ENCODE data around the gene IL33.

IL33 gene

GRCh38 chr9:6216951-6217350 lies 1.3 kb downstream of the IL33 start:
- DNase-seq (ENCODE audit: low read depth in 3 of 3) = no peak

- DNase-seq (ENCODE audit: low read depth in 3 of 3) = no peak
Observed at GRCh38 chr9:6218099-6218502, 2.5 kb downstream of the IL33 start.

GRCh38 chr9:6219040-6219439 lies 3.4 kb downstream of the IL33 start:
- no peak for DNase-seq (ENCODE audit: low read depth in 3 of 3)

DNA sequence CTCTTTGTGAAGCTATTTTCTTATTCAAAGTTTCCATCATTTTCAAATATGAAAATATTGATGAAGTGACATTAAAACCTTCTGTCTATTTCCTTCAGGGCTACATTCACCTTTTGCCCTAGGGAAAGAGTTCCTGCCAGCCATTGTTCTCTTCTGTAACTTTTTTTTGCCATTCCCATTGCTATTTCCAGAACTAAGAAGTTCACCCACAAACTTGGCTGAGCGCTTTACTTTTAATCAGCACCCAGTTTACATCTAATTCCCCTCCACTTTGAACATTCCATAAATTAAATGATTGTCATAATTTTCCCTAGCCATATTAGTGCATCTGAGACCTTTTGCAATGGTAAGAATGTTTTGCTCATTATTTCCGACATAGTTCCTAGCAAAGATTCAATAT lies 4.4 kb downstream of the IL33 start:
- no peak for DNase-seq (ENCODE audit: low read depth in 3 of 3)

GRCh38 chr9:6224393-6225154 lies 9.0 kb downstream of the IL33 start:
- no peak for DNase-seq (ENCODE audit: low read depth in 3 of 3)

- no peak for DNase-seq (ENCODE audit: low read depth in 3 of 3)
Observed at GRCh38 chr9:6226696-6227095, 11.1 kb downstream of the IL33 start.

DNA sequence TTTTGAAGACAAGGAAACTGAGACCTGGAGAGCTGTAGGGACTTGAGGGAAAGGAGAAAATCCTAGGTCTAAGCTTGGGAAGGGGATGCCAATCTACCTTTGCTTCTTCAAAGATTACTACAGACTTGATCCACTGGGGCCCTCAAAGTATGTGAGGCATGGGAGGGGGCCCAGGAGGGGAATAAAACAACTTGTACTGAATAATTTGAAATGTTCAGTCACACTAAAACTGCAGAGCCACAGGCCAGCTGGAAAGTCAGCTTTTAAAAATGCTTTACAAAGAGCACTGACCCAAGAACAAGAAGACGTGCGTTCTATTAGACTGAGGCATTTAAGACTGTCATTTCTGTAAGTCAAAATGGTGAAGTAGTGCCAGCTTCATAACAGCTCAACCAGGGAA lies 13.6 kb downstream of the IL33 start:
- DNase-seq (ENCODE audit: low read depth in 3 of 3) = no peak

DNA sequence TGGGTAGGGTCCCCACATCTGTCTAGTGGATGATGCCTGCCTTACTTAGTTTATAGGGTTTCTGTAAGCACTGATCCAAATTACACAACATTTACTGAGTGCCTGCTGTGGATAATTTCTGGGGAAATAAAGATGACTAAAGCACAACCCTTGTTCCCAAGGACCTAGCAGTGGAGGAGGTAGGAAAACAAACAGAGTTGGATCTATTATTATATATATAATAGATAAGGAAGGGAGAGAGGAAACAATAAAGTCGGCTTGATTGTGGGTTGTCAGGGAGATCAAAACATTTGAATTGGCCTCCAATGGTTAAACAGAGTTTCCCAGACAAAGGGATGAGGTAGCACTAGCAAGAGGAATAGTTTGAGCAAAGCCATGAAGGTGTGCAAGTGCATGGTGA lies 14.0 kb downstream of the IL33 start:
- DNase-seq (ENCODE audit: low read depth in 3 of 3) = no peak

GRCh38 chr9:6230037-6230780 lies 14.6 kb downstream of the IL33 start:
- no peak for DNase-seq (ENCODE audit: low read depth in 3 of 3)

GRCh38 chr9:6232336-6232945 lies 16.8 kb downstream of the IL33 start:
- no peak for DNase-seq (ENCODE audit: low read depth in 3 of 3)

DNA sequence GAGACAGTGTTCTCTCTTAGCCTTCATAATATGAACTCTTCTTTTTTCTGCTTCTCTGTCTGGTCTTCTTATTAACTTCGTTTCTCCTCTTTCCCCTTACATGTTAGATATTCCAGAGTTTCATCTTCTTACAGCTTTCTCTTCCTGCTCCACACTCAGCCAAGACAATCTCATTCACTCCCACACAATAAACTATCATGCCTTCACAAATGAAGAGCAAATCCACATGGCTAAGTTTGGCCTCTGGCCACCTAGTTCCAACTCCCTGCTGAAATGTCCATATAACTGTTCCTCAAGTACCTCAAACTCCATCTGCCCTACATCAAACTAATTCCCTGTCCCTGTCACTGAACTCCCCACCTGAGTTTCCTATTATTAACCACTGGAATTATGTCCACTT lies 18.4 kb downstream of the IL33 start:
- no peak for DNase-seq (ENCODE audit: low read depth in 3 of 3)

GRCh38 chr9:6237267-6237666 lies 21.7 kb downstream of the IL33 start:
- DNase-seq (ENCODE audit: low read depth in 3 of 3) = no peak

GRCh38 chr9:6239048-6239461 lies 23.4 kb downstream of the IL33 start:
- no peak for DNase-seq (ENCODE audit: low read depth in 3 of 3)

DNA sequence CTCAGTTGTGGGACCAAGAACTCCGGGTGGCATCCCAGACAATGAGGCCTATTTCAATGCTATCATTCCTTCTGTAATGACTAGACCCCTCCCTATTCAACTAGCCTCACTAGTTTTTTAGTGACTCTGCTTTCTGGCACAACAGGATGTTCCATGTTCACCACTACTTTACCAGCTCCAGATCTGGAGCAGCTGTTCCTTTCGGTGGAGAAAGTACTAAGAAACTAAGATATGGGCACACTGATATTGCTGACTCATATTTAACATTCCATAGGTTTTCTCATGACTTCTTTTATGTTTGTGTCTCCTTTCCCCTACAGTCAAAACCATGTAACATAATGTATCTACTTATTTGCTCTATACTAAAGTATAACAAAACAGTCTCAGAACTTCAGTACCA lies 24.1 kb downstream of the IL33 start:
- no peak for DNase-seq (ENCODE audit: low read depth in 3 of 3)

- DNase-seq (ENCODE audit: low read depth in 3 of 3) = peak in 2 of 3 donors; percentile 8 to 11
Observed at GRCh38 chr9:6243746-6244145, 28.1 kb downstream of the IL33 start.

- DNase-seq (ENCODE audit: low read depth in 3 of 3) = no peak
Observed at GRCh38 chr9:6247266-6247665, 31.7 kb downstream of the IL33 start.

DNA sequence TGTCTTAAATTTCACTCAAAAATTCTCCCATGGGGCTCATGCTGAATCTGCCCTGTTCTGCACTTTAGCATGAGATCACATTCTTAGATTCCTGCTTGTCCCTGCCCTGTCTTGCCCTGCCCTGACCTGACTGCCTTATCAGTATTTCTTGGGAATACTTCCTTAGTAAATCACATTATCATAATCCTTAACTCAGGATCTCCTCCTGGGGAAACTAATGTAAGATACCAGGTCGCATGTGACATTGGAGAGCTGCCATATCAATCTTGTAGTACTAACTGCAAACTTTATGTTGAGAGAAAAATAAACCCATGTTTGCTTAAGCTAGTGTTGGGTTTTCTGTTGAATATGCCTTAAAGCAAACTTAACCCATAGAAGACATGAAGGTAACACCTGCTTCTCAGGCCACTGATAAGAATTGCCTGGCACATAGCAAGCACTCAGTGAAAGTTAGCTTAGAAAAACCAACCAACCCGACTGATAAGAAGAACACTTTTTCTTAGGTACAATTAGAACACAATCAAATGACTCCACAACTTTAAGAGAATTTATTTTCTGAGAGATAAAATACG lies 53.3 kb downstream of the IL33 start:
- no peak for DNase-seq (ENCODE audit: low read depth in 3 of 3)

- no peak for DNase-seq (ENCODE audit: low read depth in 3 of 3)
Observed at GRCh38 chr9:6270896-6271295, 55.3 kb downstream of the IL33 start.

- DNase-seq (ENCODE audit: low read depth in 3 of 3) = no peak
Observed at GRCh38 chr9:6271508-6272228, 56.1 kb downstream of the IL33 start.

GRCh38 chr9:6272229-6272598 lies 56.6 kb downstream of the IL33 start:
- DNase-seq (ENCODE audit: low read depth in 3 of 3) = no peak

DNA sequence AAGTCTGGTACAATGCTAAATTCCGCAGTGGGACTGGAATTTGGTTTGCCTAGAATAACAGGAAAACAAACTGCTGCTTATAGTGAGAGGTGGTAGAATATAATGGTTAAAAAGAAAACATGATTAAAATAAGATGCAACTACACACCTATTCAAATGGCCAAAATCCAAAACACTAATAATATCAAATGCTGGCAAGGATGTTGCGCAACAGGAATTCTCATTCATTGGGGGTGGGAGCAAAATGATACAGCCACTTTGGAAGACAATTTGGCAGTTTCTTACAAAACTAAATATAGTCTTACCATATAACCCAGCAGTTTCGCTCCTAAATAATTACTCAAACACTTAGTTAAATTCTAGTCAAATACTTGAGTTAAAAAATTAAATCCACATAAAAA lies 61.8 kb downstream of the IL33 start:
- DNase-seq (ENCODE audit: low read depth in 3 of 3) = no peak

GRCh38 chr9:6301858-6302257 lies 86.3 kb downstream of the IL33 start:
- DNase-seq (ENCODE audit: low read depth in 3 of 3) = no peak

Measured in stimulated activated CD4-positive, alpha-beta T cell treated with anti-CD3 and anti-CD28 coated beads, TNF-alpha, amount 100 ng/mL, for 48 hours (primary cell).